Small intestine (tissue), 7 donors: ENCODE results near the gene OR51G1. TPM values are rescaled to one million over a fixed set of nuclear protein-coding genes. Genes with fewer than 3 reads are reported as not detected.

Experiments
- DNase-seq, 2 donors: peaks; one replicate each; pipeline versions ENCODE4 v3.0.0 to v3.0.0-alpha.2; 2013
- FAIRE-seq: peaks from 2 replicates; lab custom pipeline; 2012; peaks lifted over from hg19 to GRCh38; lab: Jason Lieb, UNC
- H3K27ac ChIP-seq, 3 donors: one replicate each; pipeline ENCODE4 v1.5.1; 2013; ENCODE audit warnings: low read length in 2 of 3, mild to moderate bottlenecking in 2 of 3, control low read depth in 1 of 3, inconsistent platforms in 1 of 3, low read depth in 1 of 3, moderate library complexity in 1 of 3
- H3K27me3 ChIP-seq, 3 donors: one replicate each; pipeline ENCODE4 v1.6.1; 2013; ENCODE audit warnings: low read length in 3 of 3, inconsistent platforms in 1 of 3; ENCODE audit not compliant: control insufficient read depth in 3 of 3, insufficient read depth in 3 of 3
- H3K36me3 ChIP-seq, 3 donors: one replicate each; pipeline ENCODE4 v1.6.1; 2013; ENCODE audit warnings: low read length in 3 of 3, inconsistent platforms in 1 of 3, low read depth in 1 of 3, mild to moderate bottlenecking in 1 of 3, moderate library complexity in 1 of 3; ENCODE audit not compliant: control insufficient read depth in 3 of 3, insufficient read depth in 2 of 3
- H3K4me1 ChIP-seq, 3 donors: one replicate each; pipeline ENCODE4 v1.6.1; 2013; ENCODE audit warnings: low read length in 2 of 3, inconsistent platforms in 1 of 3, low read depth in 1 of 3, mild to moderate bottlenecking in 1 of 3, moderate library complexity in 1 of 3; ENCODE audit not compliant: control insufficient read depth in 3 of 3, insufficient read depth in 2 of 3
- H3K4me3 ChIP-seq, 3 donors: one replicate each; pipeline ENCODE4 v1.5.1; 2013; ENCODE audit warnings: low read length in 3 of 3, control low read depth in 1 of 3, inconsistent platforms in 1 of 3, low read depth in 1 of 3, mild to moderate bottlenecking in 1 of 3, moderate library complexity in 1 of 3
- H3K9me3 ChIP-seq, 2 donors: one replicate each; pipeline ENCODE4 v1.6.1; 2013; ENCODE audit warnings: low read depth in 1 of 2, low read length in 1 of 2; ENCODE audit not compliant: control insufficient read depth in 2 of 2, insufficient read depth in 1 of 2
- WGBS, 3 donors: extraction: QIAGEN DNeasy Blood & Tissue Kit; methylation state at CpG; one replicate each; pipeline ENCODE4 v1.1.7; 2013; 5-methylcytosine and 5-hydroxymethylcytosine counted together
- polyA plus RNA-seq, 4 donors: library from polyadenylated mRNA; stranded (reverse) in 3 of 4; unstranded in 1 of 4; fragments of 200-250 nt in 3 of 4; fragments of 120-200 nt in 1 of 4; gene quantifications; one replicate each; pipeline versions ENCODE4 v1.2.1 to v1.2.3, GENCODE V29; 2013
- donor health status: healthy with polysubstance abuse.
- donor health status: control.
- donor health status: control.
- donor health status: Bipolar disorder and iron deficiency.
- donor health status: healthy.

Gene OR51G1
- polyA plus RNA-seq, 4 donors = not detected

GRCh38 chr11:4884361-4884760 is 39.8 kb downstream of the OR51G1 start:
- DNase-seq = no peak
- Histone ChIP-seq H3K4me1 (no peaks in the 10 kb centered on the region), H3K4me3 (no peak overlapping the region), H3K27ac (no peak overlapping the region), H3K27me3 (no peaks in the 10 kb centered on the region), H3K9me3 (no peaks in the 10 kb centered on the region), H3K36me3 (no peaks in the 10 kb centered on the region)
- WGBS, 3 donors = 80 to 84% (median 81%) methylated on average over 3 of the region's 3 CpGs
- FAIRE-seq = no peak

- no peak overlapping the region for H3K4me3 ChIP-seq
- no peak overlapping the region for H3K27ac ChIP-seq
- no peaks in the 10 kb centered on the region for H3K4me1 ChIP-seq
- no peaks in the 10 kb centered on the region for H3K36me3 ChIP-seq
- no peaks in the 10 kb centered on the region for H3K27me3 ChIP-seq
- FAIRE-seq (no peak), DNase-seq (no peak)
- 62 to 77% (median 71%) methylated on average over 5 of the region's 5 CpGs for WGBS, 3 donors
- no peaks in the 10 kb centered on the region for H3K9me3 ChIP-seq
These were observed 41.6 kb downstream of the OR51G1 start for GRCh38 chr11:4882543-4882942.

- DNase-seq = no peak
- Histone ChIP-seq H3K27ac (no peak within 1 kb of the TSS), H3K36me3 (no peaks in the 10 kb centered on the region), H3K4me1 (no peaks in the 10 kb centered on the region), H3K4me3 (no peak within 1 kb of the TSS), H3K27me3 (no peaks in the 10 kb centered on the region), H3K9me3 (no peaks in the 10 kb centered on the region)
- no peak for FAIRE-seq
- 78 to 85% (median 81%) methylated on average over 8 of the region's 8 CpGs for WGBS, 3 donors
These were observed 42.2 kb downstream of the OR51G1 start, which contains the start of gene OR51T1 for GRCh38 chr11:4881860-4882500. Gene OR51T1 (plus strand): TSS chr11:4881900. CDS start chr11:4881900, 0 bp downstream.

- FAIRE-seq = no peak
These were observed 43.0 kb downstream of the OR51G1 start for GRCh38 chr11:4881188-4881587.

More at GRCh38 chr11:4881188-4881587, 43.0 kb downstream of the OR51G1 start:
- 77 to 86% (median 82%) methylated on average over 4 of the region's 4 CpGs for WGBS, 3 donors
- no peaks in the 10 kb centered on the region for H3K9me3 ChIP-seq
- H3K36me3 ChIP-seq = no peaks in the 10 kb centered on the region
- no peaks in the 10 kb centered on the region for H3K27me3 ChIP-seq
- no peak overlapping the region for H3K4me3 ChIP-seq
- no peak overlapping the region for H3K27ac ChIP-seq
- no peaks in the 10 kb centered on the region for H3K4me1 ChIP-seq
- no peak for DNase-seq

Other genes with a start within 250 kb of the OR51G1 start
- gene OR51E2, start 226.5 kb downstream of the OR51G1 start, polyA plus RNA-seq = under 1 TPM in 2 of 4 donors, not detected in 2; 0.22 to 0.36 TPM
- under 1 TPM in 1 of 4 donors, not detected in 3; 0.04 TPM for gene MMP26, start 219.6 kb downstream of the OR51G1 start, polyA plus RNA-seq
- not detected for gene OR51F1, start 154.4 kb downstream of the OR51G1 start, polyA plus RNA-seq
- gene OR52R1, start 120.0 kb downstream of the OR51G1 start, polyA plus RNA-seq = not detected
- not detected for gene OR51F2, start 103.0 kb downstream of the OR51G1 start, polyA plus RNA-seq
- not detected for gene OR51S1, start 75.1 kb downstream of the OR51G1 start, polyA plus RNA-seq
- gene OR51T1, start 42.4 kb downstream of the OR51G1 start, polyA plus RNA-seq = not detected
- not detected for gene OR51A7, start 20.6 kb downstream of the OR51G1 start, polyA plus RNA-seq
- not detected for gene OR51G2, start 5.0 kb downstream of the OR51G1 start, polyA plus RNA-seq
- not detected for gene OR51A4, start 23.3 kb upstream of the OR51G1 start, polyA plus RNA-seq
- gene OR51A2, start 31.4 kb upstream of the OR51G1 start, polyA plus RNA-seq = not detected
- not detected for gene OR51L1, start 70.5 kb upstream of the OR51G1 start, polyA plus RNA-seq
- not detected for gene OR52J3, start 122.2 kb upstream of the OR51G1 start, polyA plus RNA-seq
- gene OR52E2, start 135.3 kb upstream of the OR51G1 start, polyA plus RNA-seq = not detected
- gene OR52E1, start 145.2 kb upstream of the OR51G1 start, polyA plus RNA-seq = not detected
- not detected for gene OR52A5, start 214.0 kb upstream of the OR51G1 start, polyA plus RNA-seq
- not detected for gene OR52A1, start 230.4 kb upstream of the OR51G1 start, polyA plus RNA-seq